Calu3 (cell line): ENCODE results near the gene MRPL46. TPM values are rescaled to one million over a fixed set of nuclear protein-coding genes. Genes with fewer than 3 reads are reported as not detected.

ENCODE experiments used
- BruUV-seq: library from RNA; stranded (reverse); fragments of 400-500 nt; replicated peaks from 2 replicates; lab custom pipeline; 2021; lab: Mats Ljungman, UMichigan
- CTCF ChIA-PET: fragments of 300-600 bp; sonication (Branson Sonifier 250); formaldehyde crosslinking; loops from one replicate; lab custom pipeline; 2022; ENCODE audit warnings: antibody characterized with exemption; lab: Charles Lee
- DNase-seq: peaks from one replicate; pipeline ENCODE4 v3.0.0; 2022
- H3K27ac Mint-ChIP-seq: one replicate; pipeline ENCODE4 v1.8.0; 2022; ENCODE audit warnings: mixed read lengths; ENCODE audit not compliant: unreplicated experiment
- H3K27me3 Mint-ChIP-seq: one replicate; pipeline ENCODE4 v1.8.0; 2022; ENCODE audit warnings: mixed read lengths; ENCODE audit not compliant: unreplicated experiment
- H3K36me3 Mint-ChIP-seq: one replicate; pipeline ENCODE4 v1.8.0; 2022; ENCODE audit warnings: mild to moderate bottlenecking, moderate library complexity, mixed read lengths; ENCODE audit not compliant: insufficient read depth, unreplicated experiment
- H3K4me1 Mint-ChIP-seq: one replicate; pipeline ENCODE4 v1.8.0; 2022; ENCODE audit warnings: mild to moderate bottlenecking, low read depth, mixed read lengths; ENCODE audit not compliant: unreplicated experiment
- H3K4me3 Mint-ChIP-seq: one replicate; pipeline ENCODE4 v1.8.0; 2022; ENCODE audit warnings: mild to moderate bottlenecking, low read depth, moderate library complexity, mixed read lengths; ENCODE audit not compliant: unreplicated experiment
- H3K9me3 Mint-ChIP-seq: one replicate; pipeline ENCODE4 v1.8.0; 2022; ENCODE audit warnings: low read depth, mixed read lengths; ENCODE audit not compliant: unreplicated experiment
- CTCF ChIP-seq: fragments of 200-600 bp; IDR thresholded peaks from one replicate; pipeline ENCODE4 v1.8.0; 2022; ENCODE audit warnings: antibody characterized with exemption; ENCODE audit not compliant: unreplicated experiment
- intact Hi-C: fragments of 100-400 bp; cut with micrococcal nuclease; formaldehyde crosslinking; loops from one replicate; pipeline ENCODE4 v1.10.0; 2022; ENCODE audit not compliant: unreplicated experiment
- total RNA-seq: library from RNA; stranded (reverse); gene quantifications from 2 replicates; pipeline ENCODE4 v1.2.3, GENCODE V29; 2022

The MRPL46 gene
- total RNA-seq, 1 experiment from 2014 or later: 47.6 TPM

- Mint-ChIP-seq H3K4me3 (no peak overlapping the region), H3K4me1 (no peaks in the 10 kb centered on the region), H3K36me3 (no peaks in the 10 kb centered on the region), H3K27ac (no peak overlapping the region), H3K9me3 (no peaks in the 10 kb centered on the region), H3K27me3 (no peaks in the 10 kb centered on the region)
- CTCF ChIA-PET: interaction anchor here (0.5 kb wide), 1 partner anchor 207 kb away, joined by 4 read pairs; no protein-coding TSS in a partner anchor
- no peak for DNase-seq
- intact Hi-C loops: no loop called here
- BruUV-seq: no TSS peak
- no peak for TF ChIP-seq CTCF
Measured at GRCh38 chr15:88511161-88511560, 44.0 kb upstream of the MRPL46 start.

- intact Hi-C loops: no loop called here
- H3K4me3 Mint-ChIP-seq: no peak overlapping the region
- no peak for DNase-seq
- no peaks in the 10 kb centered on the region for H3K4me1 Mint-ChIP-seq
- no peak overlapping the region for H3K27ac Mint-ChIP-seq
- no TSS peak for BruUV-seq
- no peaks in the 10 kb centered on the region for H3K27me3 Mint-ChIP-seq
- no peaks in the 10 kb centered on the region for H3K9me3 Mint-ChIP-seq
- CTCF ChIA-PET: no interaction called here
- H3K36me3 Mint-ChIP-seq: no peaks in the 10 kb centered on the region
- no peak for TF ChIP-seq CTCF
Measured at GRCh38 chr15:88509964-88510363, 42.8 kb upstream of the MRPL46 start.

- no peak overlapping the region for H3K4me3 Mint-ChIP-seq
- no peaks in the 10 kb centered on the region for H3K4me1 Mint-ChIP-seq
- H3K36me3 Mint-ChIP-seq: no peaks in the 10 kb centered on the region
- no peaks in the 10 kb centered on the region for H3K27me3 Mint-ChIP-seq
- TF ChIP-seq CTCF: no peak
- CTCF ChIA-PET: interaction anchor here (0.6 kb wide), 1 partner anchor 85 kb away, joined by 9 read pairs; no protein-coding TSS in a partner anchor
- H3K27ac Mint-ChIP-seq: no peak overlapping the region
- DNase-seq: no peak
- BruUV-seq: no TSS peak
- intact Hi-C loops: no loop called here
- no peaks in the 10 kb centered on the region for H3K9me3 Mint-ChIP-seq
Measured at GRCh38 chr15:88509321-88509720, 42.1 kb upstream of the MRPL46 start.

GRCh38 chr15:88506628-88507027 lies 39.4 kb upstream of the MRPL46 start:
- no peaks in the 10 kb centered on the region for H3K4me1 Mint-ChIP-seq
- H3K27me3 Mint-ChIP-seq: no peaks in the 10 kb centered on the region
- no peaks in the 10 kb centered on the region for H3K36me3 Mint-ChIP-seq
- BruUV-seq: no TSS peak
- intact Hi-C loops: no loop called here
- H3K4me3 Mint-ChIP-seq: no peak overlapping the region
- H3K27ac Mint-ChIP-seq: no peak overlapping the region
- CTCF ChIA-PET: no interaction called here
- no peak for DNase-seq
- no peaks in the 10 kb centered on the region for H3K9me3 Mint-ChIP-seq
- no peak for TF ChIP-seq CTCF
